GM13977 (cell line): ENCODE measurements around the gene GCHFR.

ENCODE experiments used
- DNase-seq: peaks from one replicate; pipeline ENCODE4 v3.0.0; 2012; ENCODE audit warnings: low spot score
- in situ Hi-C: fragments of 300-500 bp; cut with MboI; formaldehyde crosslinking; loops from one replicate; pipeline ENCODE4 v1.12.0; 2022; ENCODE audit warnings: low sequenced_read_pairs, low pct_unique_long_range_greater_than_20kb, mixed read lengths, inconsistent platforms; ENCODE audit not compliant: unreplicated experiment
- TF ChIP-seq, protein P1 (sequence below): IDR thresholded peaks from 2 replicates; pipeline ENCODE4 v1.5.1; 2012; ENCODE audit warnings: mild to moderate bottlenecking, control low read depth; ENCODE audit not compliant: insufficient read depth; ENCODE audit errors: extremely low read depth, missing control alignments

GCHFR gene

DNA sequence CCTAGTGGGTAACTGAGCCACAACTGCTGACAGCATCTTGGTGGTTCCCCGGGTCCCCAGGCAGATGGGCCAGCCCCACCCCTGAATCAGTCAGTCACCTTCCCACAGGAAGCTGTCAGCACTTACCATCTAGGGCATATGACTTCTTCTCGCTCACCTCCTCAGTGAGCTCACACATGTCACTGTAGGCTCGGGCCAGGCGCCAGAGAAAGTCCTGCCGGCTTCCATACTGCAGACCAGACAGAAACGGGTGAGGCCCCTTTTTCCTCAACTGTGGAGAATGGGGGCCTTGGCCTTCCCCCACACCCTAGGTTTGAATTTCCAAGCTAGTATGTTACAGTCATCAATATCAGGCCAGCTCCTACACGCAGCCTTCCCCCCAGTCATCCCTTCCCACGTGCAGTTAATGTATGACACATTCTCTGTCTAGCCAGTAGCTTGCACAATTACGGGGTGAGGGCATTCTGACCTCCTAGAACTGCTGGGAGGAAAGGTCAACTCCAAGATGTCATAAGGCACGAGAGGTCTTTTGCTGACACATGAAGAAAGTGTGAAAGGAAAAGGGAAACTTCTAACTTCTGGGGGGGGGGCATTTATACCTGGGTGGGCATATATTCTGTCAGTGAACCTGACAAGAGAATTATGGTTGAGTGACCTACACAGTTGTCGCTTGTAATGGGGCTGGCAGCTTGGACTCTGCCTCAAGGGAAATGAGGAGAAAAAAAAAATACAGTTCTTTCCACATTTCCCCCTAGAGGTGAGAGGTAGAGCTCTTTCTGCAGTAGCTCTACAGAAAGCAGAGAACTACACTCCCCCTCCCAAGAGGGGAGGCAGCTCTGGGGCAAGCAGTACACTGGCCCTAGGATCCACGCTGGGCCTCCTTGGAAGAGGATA is 19.7 kb upstream of the GCHFR start:
- in situ Hi-C loops = no loop called here
- DNase-seq = no peak
- TF ChIP-seq, protein P1, sequence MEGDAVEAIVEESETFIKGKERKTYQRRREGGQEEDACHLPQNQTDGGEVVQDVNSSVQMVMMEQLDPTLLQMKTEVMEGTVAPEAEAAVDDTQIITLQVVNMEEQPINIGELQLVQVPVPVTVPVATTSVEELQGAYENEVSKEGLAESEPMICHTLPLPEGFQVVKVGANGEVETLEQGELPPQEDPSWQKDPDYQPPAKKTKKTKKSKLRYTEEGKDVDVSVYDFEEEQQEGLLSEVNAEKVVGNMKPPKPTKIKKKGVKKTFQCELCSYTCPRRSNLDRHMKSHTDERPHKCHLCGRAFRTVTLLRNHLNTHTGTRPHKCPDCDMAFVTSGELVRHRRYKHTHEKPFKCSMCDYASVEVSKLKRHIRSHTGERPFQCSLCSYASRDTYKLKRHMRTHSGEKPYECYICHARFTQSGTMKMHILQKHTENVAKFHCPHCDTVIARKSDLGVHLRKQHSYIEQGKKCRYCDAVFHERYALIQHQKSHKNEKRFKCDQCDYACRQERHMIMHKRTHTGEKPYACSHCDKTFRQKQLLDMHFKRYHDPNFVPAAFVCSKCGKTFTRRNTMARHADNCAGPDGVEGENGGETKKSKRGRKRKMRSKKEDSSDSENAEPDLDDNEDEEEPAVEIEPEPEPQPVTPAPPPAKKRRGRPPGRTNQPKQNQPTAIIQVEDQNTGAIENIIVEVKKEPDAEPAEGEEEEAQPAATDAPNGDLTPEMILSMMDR = no peak

DNA sequence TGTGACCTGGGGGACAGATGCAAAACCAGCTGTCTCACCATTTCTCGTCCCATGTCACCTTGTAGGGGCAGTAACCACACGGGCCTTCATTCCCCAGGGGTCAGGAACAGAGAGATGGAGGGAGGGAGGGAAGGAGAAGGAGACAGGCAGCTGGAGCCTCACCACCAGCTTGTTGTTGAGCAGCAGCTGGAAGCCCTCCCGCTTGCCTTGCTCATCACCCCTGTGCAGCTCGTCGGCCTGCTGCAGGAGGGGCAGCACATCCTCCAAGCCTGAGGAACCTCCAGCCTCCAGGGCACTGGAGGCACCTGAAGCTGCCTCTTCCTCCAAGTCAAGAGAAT is 19.1 kb upstream of the GCHFR start:
- no peak for DNase-seq
- TF ChIP-seq, protein P1 = no peak
- in situ Hi-C loops = no loop called here

DNA sequence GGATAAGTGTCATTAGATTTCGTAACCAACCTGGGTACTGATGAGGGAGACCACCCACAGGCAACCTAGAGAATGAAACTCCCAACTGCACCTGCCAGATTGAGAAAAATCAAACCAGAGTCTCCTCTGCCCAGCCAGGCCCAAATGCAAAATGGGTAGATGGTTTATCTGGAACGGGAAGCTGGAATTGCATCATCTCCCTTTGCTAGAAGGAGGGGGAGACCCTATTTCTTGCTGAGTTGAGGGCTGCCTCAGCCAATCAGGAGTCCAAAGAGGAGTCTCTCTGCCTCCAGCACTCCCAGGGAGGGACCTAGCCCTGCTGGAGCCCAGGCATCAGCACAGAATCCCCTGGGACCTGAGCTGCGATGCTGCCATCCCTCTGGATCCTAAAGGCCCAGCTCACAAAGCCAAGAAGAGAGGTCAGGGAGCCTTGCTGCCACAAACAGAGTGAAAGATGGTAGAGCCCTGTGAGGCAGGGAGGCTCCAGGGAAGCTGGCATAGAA is 16.9 kb upstream of the GCHFR start:
- in situ Hi-C loops = no loop called here
- DNase-seq = no peak
- TF ChIP-seq, protein P1 = no peak

DNA sequence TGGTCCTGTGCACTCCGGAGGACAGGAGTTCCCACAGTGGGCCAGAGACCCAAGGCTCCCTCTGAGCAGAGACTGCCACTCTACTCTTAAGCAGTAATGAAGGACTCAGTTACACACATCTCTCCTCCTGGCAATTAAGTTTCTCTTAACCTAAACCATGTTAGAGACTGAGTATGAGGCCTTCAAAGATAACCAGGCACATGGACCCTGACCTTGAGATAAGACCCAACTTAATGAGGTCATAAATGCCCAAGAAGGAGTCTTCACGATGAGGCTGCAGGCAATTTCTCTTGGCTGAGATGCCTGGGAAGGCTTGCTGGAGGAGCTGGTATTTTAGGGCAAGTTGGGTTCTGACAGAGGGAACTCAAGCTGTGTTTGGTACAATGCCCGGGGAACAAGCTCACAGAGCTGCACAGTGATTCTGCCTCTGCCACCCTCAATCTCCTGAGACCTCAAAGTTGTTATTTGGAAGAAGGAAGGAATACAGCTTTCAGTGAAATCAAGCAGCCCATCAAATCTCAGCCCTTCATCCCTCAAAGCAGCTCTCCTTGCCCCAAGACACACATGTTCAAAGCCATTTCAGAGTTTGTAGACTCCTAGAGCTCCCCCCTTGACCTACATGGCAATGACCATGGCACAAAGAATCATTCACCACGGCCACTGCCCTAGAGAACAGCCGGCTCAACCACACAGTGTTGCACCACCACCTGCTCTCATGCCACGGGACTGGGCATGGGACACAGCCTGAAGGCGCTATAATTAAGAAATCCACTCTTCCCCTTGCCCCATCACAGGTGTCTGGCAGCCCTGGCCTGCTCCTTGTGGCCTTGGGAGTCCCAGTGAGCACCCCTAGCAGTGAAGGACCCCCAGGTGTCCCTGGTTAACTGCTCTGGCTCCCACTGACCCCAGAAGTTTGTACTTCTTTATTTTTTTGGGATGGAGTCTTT is 15.9 kb upstream of the GCHFR start:
- in situ Hi-C loops = no loop called here
- TF ChIP-seq, protein P1 = no peak
- no peak for DNase-seq

DNA sequence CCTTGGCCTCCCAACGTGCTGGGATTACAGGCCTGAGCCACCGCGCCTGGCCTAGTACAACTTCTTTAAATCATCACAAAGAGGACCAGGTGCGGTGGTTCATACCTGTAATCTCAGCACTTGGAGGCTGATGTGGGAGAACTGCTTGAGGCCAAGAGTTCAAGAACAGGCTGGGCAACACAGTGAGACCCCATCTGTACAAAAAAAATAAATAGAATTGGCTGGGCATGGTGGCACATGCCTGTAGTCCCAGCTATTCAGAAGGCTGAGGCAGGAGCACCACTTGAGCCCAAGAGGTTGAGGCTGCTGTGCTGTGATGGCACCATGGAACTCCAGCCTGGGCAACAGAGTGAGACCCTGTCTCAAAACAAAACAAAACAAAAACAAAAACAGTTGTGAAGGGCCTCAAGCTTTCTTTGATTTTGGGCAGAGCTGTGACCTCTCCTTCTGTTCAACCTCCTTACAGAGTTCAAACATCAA is 14.7 kb upstream of the GCHFR start:
- in situ Hi-C loops = no loop called here
- TF ChIP-seq, protein P1 = no peak
- no peak for DNase-seq

DNA sequence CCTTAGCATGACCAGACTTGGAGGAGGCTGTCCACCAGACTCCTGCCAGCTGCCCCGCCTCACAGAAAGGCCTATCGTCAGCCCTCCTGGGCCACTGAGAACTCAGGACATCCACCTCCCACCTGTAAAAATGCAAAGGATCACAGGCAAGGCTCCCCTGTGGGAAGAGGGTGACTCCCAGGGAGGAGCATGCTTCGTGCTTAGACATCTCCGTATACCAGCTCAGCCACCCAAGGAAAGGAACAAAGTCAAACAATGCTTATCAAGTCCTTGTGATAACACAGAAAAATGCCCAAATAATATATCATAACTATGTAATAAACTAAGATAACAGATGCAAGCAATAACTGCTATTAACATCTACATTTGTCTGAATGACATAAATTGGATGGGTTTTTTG is 13.0 kb upstream of the GCHFR start:
- no peak for DNase-seq
- TF ChIP-seq, protein P1 = no peak
- in situ Hi-C loops = no loop called here
